Loucy (cell line): Measurements from ENCODE around the gene ZP4.

Experiments used
- H2AFZ ChIP-seq: fragments of 200-600 bp; sonication (generic); 2 replicates; pipeline ENCODE4 v1.6.0; 2016; ENCODE audit warnings: antibody characterized with exemption, mild to moderate bottlenecking, low read length, moderate library complexity
- H3F3A ChIP-seq: fragments of 200-600 bp; 2 replicates; pipeline ENCODE4 v1.6.0; 2016; ENCODE audit warnings: antibody characterized with exemption, low read depth, mild to moderate bottlenecking
- H3K27me3 ChIP-seq: fragments of 200-600 bp; sonication (generic); 2 replicates; pipeline ENCODE4 v1.6.1; 2014; ENCODE audit warnings: low read length, mild to moderate bottlenecking; ENCODE audit not compliant: insufficient read depth, poor library complexity, severe bottlenecking
- H3K36me3 ChIP-seq: fragments of 200-600 bp; sonication (generic); 2 replicates; pipeline ENCODE4 v1.6.1; 2016; ENCODE audit warnings: low read length; ENCODE audit not compliant: insufficient read depth
- H3K4me1 ChIP-seq: fragments of 200-600 bp; sonication (generic); 2 replicates; pipeline ENCODE4 v1.5.1; 2014; ENCODE audit warnings: low read length, mild to moderate bottlenecking; ENCODE audit not compliant: insufficient read depth, poor library complexity, severe bottlenecking
- H3K4me2 ChIP-seq: fragments of 200-600 bp; sonication (generic); 2 replicates; pipeline ENCODE4 v1.6.0; 2014; ENCODE audit warnings: antibody characterized with exemption, low read length, low read depth, mild to moderate bottlenecking; ENCODE audit not compliant: poor library complexity, severe bottlenecking
- H3K4me3 ChIP-seq: fragments of 200-600 bp; sonication (generic); 2 replicates; pipeline ENCODE4 v1.5.1; 2014; ENCODE audit warnings: low read length, mild to moderate bottlenecking, mixed read lengths; ENCODE audit not compliant: poor library complexity, severe bottlenecking
- H3K79me2 ChIP-seq: fragments of 200-600 bp; sonication (generic); 2 replicates; pipeline ENCODE4 v1.6.1; 2014; ENCODE audit warnings: low read length; ENCODE audit not compliant: insufficient read depth
- H3K9ac ChIP-seq: fragments of 200-600 bp; sonication (generic); 2 replicates; pipeline ENCODE4 v1.6.0; 2014; ENCODE audit warnings: mild to moderate bottlenecking, low read depth, low read length, moderate library complexity; ENCODE audit not compliant: poor library complexity, severe bottlenecking
- H3K9me2 ChIP-seq: fragments of 200-600 bp; sonication (generic); replicated peaks from 2 replicates; pipeline ENCODE4 v1.6.1; 2016; ENCODE audit warnings: low read depth, low read length, mixed read lengths
- H3K9me3 ChIP-seq: fragments of 200-600 bp; sonication (generic); 2 replicates; pipeline ENCODE4 v1.6.1; 2014; ENCODE audit warnings: mild to moderate bottlenecking, antibody characterized with exemption, low read length, low read depth; ENCODE audit not compliant: insufficient read depth
- H4K20me1 ChIP-seq: fragments of 200-600 bp; sonication (generic); 2 replicates; pipeline ENCODE4 v1.6.0; 2014; ENCODE audit warnings: antibody characterized with exemption, low read length, mild to moderate bottlenecking; ENCODE audit not compliant: insufficient read depth, poor library complexity, severe bottlenecking
- CTCF ChIP-seq: fragments of 200-600 bp; sonication (generic); conservative IDR thresholded peaks from 2 replicates; pipeline ENCODE4 v1.5.1; 2014; ENCODE audit warnings: mild to moderate bottlenecking, antibody characterized with exemption, low read length
- EZH2phosphoT487 ChIP-seq: fragments of 200-600 bp; IDR thresholded peaks from 2 replicates; pipeline ENCODE4 v1.6.1; 2018; ENCODE audit warnings: antibody characterized with exemption, mild to moderate bottlenecking, moderate library complexity, borderline replicate concordance

ZP4 gene

GRCh38 chr1:237910834-237911233 lies 20.1 kb upstream of the ZP4 start:
- TF ChIP-seq EZH2phosphoT487: no peak
- TF ChIP-seq CTCF: no peak
- Histone ChIP-seq H3K27me3 (no peaks in the 10 kb centered on the region), H3F3A (no peaks in the 10 kb centered on the region), H3K9ac (no peak overlapping the region), H4K20me1 (no peaks in the 10 kb centered on the region), H3K9me3 (0 out of 2 replicates have a peak, but pooled peaks cover 4% of the 10 kb centered on the region), H3K79me2 (no peaks in the 10 kb centered on the region), H3K4me3 (no peak overlapping the region), H2AFZ (no peak overlapping the region), H3K4me2 (no peak overlapping the region), H3K4me1 (no peaks in the 10 kb centered on the region), H3K36me3 (no peaks in the 10 kb centered on the region), H3K9me2 (0 out of 2 replicates have a peak, but pooled peaks cover 4% of the 10 kb centered on the region)

GRCh38 chr1:237903961-237904360 lies 13.2 kb upstream of the ZP4 start:
- no peak overlapping the region for H3K4me2 ChIP-seq

GRCh38 chr1:237902960-237903743 lies 12.4 kb upstream of the ZP4 start:
- no peaks in the 10 kb centered on the region for H3K36me3 ChIP-seq
- H3K27me3 ChIP-seq: no peaks in the 10 kb centered on the region
- no peaks in the 10 kb centered on the region for H3K79me2 ChIP-seq
- TF ChIP-seq CTCF: no peak
- no peak for TF ChIP-seq EZH2phosphoT487
- no peaks in the 10 kb centered on the region for H3F3A ChIP-seq
- no peaks in the 10 kb centered on the region for H3K4me1 ChIP-seq
- no peak overlapping the region for H2AFZ ChIP-seq
- no peaks in the 10 kb centered on the region for H3K9me3 ChIP-seq
- H4K20me1 ChIP-seq: no peaks in the 10 kb centered on the region
- H3K4me2 ChIP-seq: no peak overlapping the region
- H3K4me3 ChIP-seq: no peak overlapping the region
- H3K9ac ChIP-seq: no peak overlapping the region
- no peaks in the 10 kb centered on the region for H3K9me2 ChIP-seq

More at GRCh38 chr1:237903961-237904360, 13.2 kb upstream of the ZP4 start:
- 0 out of 2 replicates have a peak, but pooled peaks cover 3% of the 10 kb centered on the region for H3K9me2 ChIP-seq
- H4K20me1 ChIP-seq: no peaks in the 10 kb centered on the region
- no peaks in the 10 kb centered on the region for H3F3A ChIP-seq
- H3K4me1 ChIP-seq: no peaks in the 10 kb centered on the region
- H3K36me3 ChIP-seq: no peaks in the 10 kb centered on the region
- H3K4me3 ChIP-seq: no peak overlapping the region
- no peaks in the 10 kb centered on the region for H3K79me2 ChIP-seq
- H2AFZ ChIP-seq: no peak overlapping the region
- no peak for TF ChIP-seq CTCF
- no peak for TF ChIP-seq EZH2phosphoT487
- H3K9me3 ChIP-seq: no peaks in the 10 kb centered on the region
- no peaks in the 10 kb centered on the region for H3K27me3 ChIP-seq
- H3K9ac ChIP-seq: no peak overlapping the region
